Panc1 (cell line): Measurements from ENCODE around the gene WWOX. TPM values are rescaled to one million over a fixed set of nuclear protein-coding genes. Genes with fewer than 3 reads are reported as not detected.

Source experiments
- ATAC-seq: fragments of 200-7000 bp; cut with Tn5 transposase; 2 replicates; pipeline ENCODE4 v1.9.1; 2020; ENCODE audit warnings: mild to moderate bottlenecking, moderate library complexity
- BruUV-seq: library from RNA; stranded (reverse); fragments of 400-500 nt; replicated peaks from 2 replicates; lab custom pipeline; 2021; lab: Mats Ljungman, UMichigan
- CTCF ChIA-PET: fragments of 300-600 bp; sonication (Branson Sonifier 250); formaldehyde crosslinking; loops from one replicate; lab custom pipeline; 2022; ENCODE audit warnings: antibody characterized with exemption; lab: Charles Lee
- POLR2A ChIA-PET: fragments of 300-600 bp; sonication (Branson Sonifier 250); formaldehyde crosslinking; loops from one replicate; lab custom pipeline; 2022; ENCODE audit warnings: antibody characterized with exemption; lab: Charles Lee
- DNase-seq: peaks from one replicate; pipeline ENCODE4 v3.0.0-alpha.2; 2010; ENCODE audit warnings: low read depth, low spot score
- H3K27ac ChIP-seq: 2 replicates; pipeline ENCODE4 v1.5.1; 2011; ENCODE audit warnings: mild to moderate bottlenecking, low read length, inconsistent platforms
- H3K27me3 ChIP-seq: fragments of 200-500 bp; sonication (Bioruptor generic); 2 replicates; pipeline ENCODE4 v1.6.0; 2014; ENCODE audit warnings: low read length, inconsistent platforms; ENCODE audit not compliant: control insufficient read depth, insufficient read depth
- H3K36me3 ChIP-seq: fragments of 200-500 bp; sonication (Bioruptor generic); 2 replicates; pipeline ENCODE4 v1.5.1; 2014; ENCODE audit warnings: inconsistent platforms, mild to moderate bottlenecking, low read length, moderate library complexity; ENCODE audit not compliant: control insufficient read depth, insufficient read depth
- H3K4me1 ChIP-seq: 2 replicates; pipeline ENCODE4 v1.5.1; 2011; ENCODE audit warnings: inconsistent platforms, mild to moderate bottlenecking, low read length, moderate library complexity; ENCODE audit not compliant: control insufficient read depth, insufficient read depth
- H3K4me3 ChIP-seq, 2 experiments: 2 replicates each; pipeline ENCODE4 v1.5.1; 2011 to 2012; ENCODE audit warnings: low read depth in 2 of 2, low read length in 2 of 2, mild to moderate bottlenecking in 2 of 2, inconsistent platforms in 1 of 2, moderate library complexity in 1 of 2
- H3K9me3 ChIP-seq: fragments of 200-500 bp; sonication (Bioruptor generic); 2 replicates; pipeline ENCODE4 v1.5.1; 2014; ENCODE audit warnings: low read depth, mild to moderate bottlenecking, inconsistent platforms, low read length, moderate library complexity; ENCODE audit not compliant: control insufficient read depth, insufficient read depth
- POLR2AphosphoS5 ChIP-seq: IDR thresholded peaks from 2 replicates; pipeline ENCODE4 v1.6.1; 2012; ENCODE audit warnings: mild to moderate bottlenecking, low read depth, low read length, moderate library complexity
- REST ChIP-seq, 2 experiments: IDR thresholded peaks; 2 replicates each; pipeline ENCODE4 v1.6.1; 2011 to 2012; ENCODE audit warnings: low read depth in 2 of 2, control low read depth in 1 of 2, low read length in 1 of 2, mild to moderate bottlenecking in 1 of 2, moderate library complexity in 1 of 2; ENCODE audit not compliant: insufficient read depth in 1 of 2
- SIN3A ChIP-seq: IDR thresholded peaks from 2 replicates; pipeline ENCODE4 v1.6.1; 2012; ENCODE audit warnings: low read depth, mild to moderate bottlenecking, low read length, moderate library complexity, borderline replicate concordance; ENCODE audit not compliant: insufficient read depth
- TCF7L2 ChIP-seq: IDR thresholded peaks from 2 replicates; pipeline ENCODE4 v1.6.1; 2011; ENCODE audit warnings: mild to moderate bottlenecking, low read depth, low read length, inconsistent platforms
- in situ Hi-C: cut with HindIII; loops from 2 replicates; pipeline ENCODE4 v1.10.0; 2016; ENCODE audit warnings: low sequenced_read_pairs, low pct_unique_long_range_greater_than_20kb
- intact Hi-C: fragments of 100-400 bp; cut with micrococcal nuclease; formaldehyde crosslinking; loops from one replicate; pipeline ENCODE4 v1.10.0; 2022; ENCODE audit not compliant: unreplicated experiment
- total RNA-seq: library from RNA; stranded (reverse); gene quantifications from one replicate; pipeline ENCODE4 v1.2.1, GENCODE V29; 2021; ENCODE audit not compliant: unreplicated experiment
- TF ChIP-seq, protein P1 (sequence below): fragments of 450-650 bp; IDR thresholded peaks from 2 replicates; pipeline ENCODE4 v1.5.1; 2017; ENCODE audit warnings: mild to moderate bottlenecking

WWOX gene
- total RNA-seq, 1 experiment from 2014 or later, result 12.5 TPM

GRCh38 chr16:78434401-78434800 is 334.9 kb downstream of the WWOX start:
- BruUV-seq, result no TSS peak
- Histone ChIP-seq H3K27me3 (no peaks in the 10 kb centered on the region), H3K9me3 (no peaks in the 10 kb centered on the region), H3K4me1 (no peaks in the 10 kb centered on the region), H3K36me3 (no peaks in the 10 kb centered on the region), H3K4me3 (no peak overlapping the region), H3K27ac (no peak overlapping the region)
- POLR2A ChIA-PET, result no interaction called here
- DNase-seq (no peak), ATAC-seq (no peak)
- intact Hi-C loops (no loop called here), in situ Hi-C loops (no loop called here)
- TF ChIP-seq TCF7L2, result no peak
- no peak for TF ChIP-seq SIN3A
- TF ChIP-seq, protein P1, sequence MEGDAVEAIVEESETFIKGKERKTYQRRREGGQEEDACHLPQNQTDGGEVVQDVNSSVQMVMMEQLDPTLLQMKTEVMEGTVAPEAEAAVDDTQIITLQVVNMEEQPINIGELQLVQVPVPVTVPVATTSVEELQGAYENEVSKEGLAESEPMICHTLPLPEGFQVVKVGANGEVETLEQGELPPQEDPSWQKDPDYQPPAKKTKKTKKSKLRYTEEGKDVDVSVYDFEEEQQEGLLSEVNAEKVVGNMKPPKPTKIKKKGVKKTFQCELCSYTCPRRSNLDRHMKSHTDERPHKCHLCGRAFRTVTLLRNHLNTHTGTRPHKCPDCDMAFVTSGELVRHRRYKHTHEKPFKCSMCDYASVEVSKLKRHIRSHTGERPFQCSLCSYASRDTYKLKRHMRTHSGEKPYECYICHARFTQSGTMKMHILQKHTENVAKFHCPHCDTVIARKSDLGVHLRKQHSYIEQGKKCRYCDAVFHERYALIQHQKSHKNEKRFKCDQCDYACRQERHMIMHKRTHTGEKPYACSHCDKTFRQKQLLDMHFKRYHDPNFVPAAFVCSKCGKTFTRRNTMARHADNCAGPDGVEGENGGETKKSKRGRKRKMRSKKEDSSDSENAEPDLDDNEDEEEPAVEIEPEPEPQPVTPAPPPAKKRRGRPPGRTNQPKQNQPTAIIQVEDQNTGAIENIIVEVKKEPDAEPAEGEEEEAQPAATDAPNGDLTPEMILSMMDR, result no peak
- TF ChIP-seq REST (IDR thresholded peaks at IDR 0.05; ENCODE audit: insufficient read depth in 1 of 2, low read depth in 2 of 2, low read length in 1 of 2), result no peak
- no peak for TF ChIP-seq POLR2AphosphoS5
- CTCF ChIA-PET, result no interaction called here

DNA sequence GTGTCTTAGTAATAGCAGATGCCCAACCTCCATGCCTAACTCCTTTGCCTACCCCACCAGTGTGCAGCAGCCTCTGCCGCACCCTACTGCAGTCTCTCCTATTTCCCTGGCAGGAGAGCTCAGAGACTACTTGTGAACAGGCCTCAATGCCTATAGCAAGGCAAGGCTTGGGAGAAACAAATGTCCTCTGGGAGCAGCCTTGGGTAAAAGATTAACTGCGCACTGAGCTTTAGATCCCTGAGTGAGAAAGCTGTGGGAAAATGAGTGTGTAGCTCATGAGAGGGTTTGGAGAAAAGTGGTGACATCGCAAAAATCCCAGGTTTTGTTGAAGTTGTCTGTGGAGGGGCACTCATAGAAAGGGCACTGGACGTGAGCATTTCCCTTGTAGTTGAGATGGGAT is 335.8 kb downstream of the WWOX start:
- DNase-seq, result no peak
- Histone ChIP-seq H3K27ac (no peak overlapping the region), H3K36me3 (no peaks in the 10 kb centered on the region), H3K9me3 (no peaks in the 10 kb centered on the region), H3K27me3 (no peaks in the 10 kb centered on the region), H3K4me3 (no peak overlapping the region), H3K4me1 (no peaks in the 10 kb centered on the region)
- BruUV-seq, result no TSS peak
- ChIA-PET CTCF (no interaction called here), POLR2A (no interaction called here)
- in situ Hi-C loops (no loop called here), intact Hi-C loops (no loop called here)
- TF ChIP-seq, protein P1, result no peak
- TF ChIP-seq SIN3A, result no peak
- no peak for TF ChIP-seq TCF7L2
- no peak for TF ChIP-seq POLR2AphosphoS5
- TF ChIP-seq REST (IDR thresholded peaks at IDR 0.05; ENCODE audit: insufficient read depth in 1 of 2, low read depth in 2 of 2, low read length in 1 of 2), result no peak
- no peak for ATAC-seq
